Endothelial cell of umbilical vein (primary cell): Measurements from ENCODE around the gene RNASE9.
"Not testable (repeated sequence)": the region's sequence is repeated elsewhere in the genome, so short reads cannot be mapped to it uniquely, and the experiment has no call there.

Experiments
- EZH2 ChIP-seq: IDR thresholded peaks from 2 replicates; pipeline ENCODE4 v1.6.1; 2012; ENCODE audit warnings: borderline replicate concordance, low read depth, mild to moderate bottlenecking, moderate library complexity, low read length, inconsistent platforms; ENCODE audit not compliant: severe bottlenecking
- JUN ChIP-seq: IDR thresholded peaks from 2 replicates; pipeline ENCODE4 v1.6.1; 2011; ENCODE audit warnings: borderline replicate concordance, low read depth; ENCODE audit not compliant: insufficient read length, insufficient read depth
- POLR2A ChIP-seq: IDR thresholded peaks from 2 replicates; pipeline ENCODE4 v1.6.1; 2012; ENCODE audit warnings: low read depth, mild to moderate bottlenecking, control low read depth, low read length
- POLR2AphosphoS5 ChIP-seq: IDR thresholded peaks from 2 replicates; pipeline ENCODE4 v1.6.1; 2012; ENCODE audit warnings: low read depth, mild to moderate bottlenecking, control low read depth, low read length, moderate library complexity; ENCODE audit not compliant: insufficient read depth
- TF ChIP-seq, protein P1 (sequence below), 2 donors: IDR thresholded peaks; 1 replicate in 1 of 2; 2 replicates in 1 of 2; pipeline ENCODE4 v1.5.1; 2011; ENCODE audit warnings: low read length in 2 of 2, mild to moderate bottlenecking in 2 of 2, moderate library complexity in 2 of 2, control low read depth in 1 of 2, inconsistent platforms in 1 of 2, low read depth in 1 of 2; ENCODE audit not compliant: insufficient read depth in 1 of 2; ENCODE audit errors: extremely low read depth in 1 of 2

- TF ChIP-seq, protein P1, sequence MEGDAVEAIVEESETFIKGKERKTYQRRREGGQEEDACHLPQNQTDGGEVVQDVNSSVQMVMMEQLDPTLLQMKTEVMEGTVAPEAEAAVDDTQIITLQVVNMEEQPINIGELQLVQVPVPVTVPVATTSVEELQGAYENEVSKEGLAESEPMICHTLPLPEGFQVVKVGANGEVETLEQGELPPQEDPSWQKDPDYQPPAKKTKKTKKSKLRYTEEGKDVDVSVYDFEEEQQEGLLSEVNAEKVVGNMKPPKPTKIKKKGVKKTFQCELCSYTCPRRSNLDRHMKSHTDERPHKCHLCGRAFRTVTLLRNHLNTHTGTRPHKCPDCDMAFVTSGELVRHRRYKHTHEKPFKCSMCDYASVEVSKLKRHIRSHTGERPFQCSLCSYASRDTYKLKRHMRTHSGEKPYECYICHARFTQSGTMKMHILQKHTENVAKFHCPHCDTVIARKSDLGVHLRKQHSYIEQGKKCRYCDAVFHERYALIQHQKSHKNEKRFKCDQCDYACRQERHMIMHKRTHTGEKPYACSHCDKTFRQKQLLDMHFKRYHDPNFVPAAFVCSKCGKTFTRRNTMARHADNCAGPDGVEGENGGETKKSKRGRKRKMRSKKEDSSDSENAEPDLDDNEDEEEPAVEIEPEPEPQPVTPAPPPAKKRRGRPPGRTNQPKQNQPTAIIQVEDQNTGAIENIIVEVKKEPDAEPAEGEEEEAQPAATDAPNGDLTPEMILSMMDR (IDR thresholded peaks at IDR 0.05; ENCODE audit: extremely low read depth in 1 of 2, insufficient read depth in 1 of 2, low read depth in 1 of 2, low read length in 2 of 2) = not testable (repeated sequence)
- not testable (repeated sequence) for TF ChIP-seq POLR2A, POLR2AphosphoS5, EZH2, JUN
Observed at GRCh38 chr14:20506752-20507151, 54.1 kb downstream of the RNASE9 start.
